Activated CD4-positive, alpha-beta T cell treated with anti-CD3 and anti-CD28 coated beads for 1 hour (primary cell): ENCODE measurements around the gene VWA1.

Experiments used
- DNase-seq: peaks from one replicate; pipeline ENCODE4 v3.0.0-alpha.2; 2020

The VWA1 gene

GRCh38 chr1:1489231-1489630 lies 53.7 kb downstream of the VWA1 start:
- no peak for DNase-seq

GRCh38 chr1:1489861-1490260 lies 54.4 kb downstream of the VWA1 start:
- no peak for DNase-seq

DNA sequence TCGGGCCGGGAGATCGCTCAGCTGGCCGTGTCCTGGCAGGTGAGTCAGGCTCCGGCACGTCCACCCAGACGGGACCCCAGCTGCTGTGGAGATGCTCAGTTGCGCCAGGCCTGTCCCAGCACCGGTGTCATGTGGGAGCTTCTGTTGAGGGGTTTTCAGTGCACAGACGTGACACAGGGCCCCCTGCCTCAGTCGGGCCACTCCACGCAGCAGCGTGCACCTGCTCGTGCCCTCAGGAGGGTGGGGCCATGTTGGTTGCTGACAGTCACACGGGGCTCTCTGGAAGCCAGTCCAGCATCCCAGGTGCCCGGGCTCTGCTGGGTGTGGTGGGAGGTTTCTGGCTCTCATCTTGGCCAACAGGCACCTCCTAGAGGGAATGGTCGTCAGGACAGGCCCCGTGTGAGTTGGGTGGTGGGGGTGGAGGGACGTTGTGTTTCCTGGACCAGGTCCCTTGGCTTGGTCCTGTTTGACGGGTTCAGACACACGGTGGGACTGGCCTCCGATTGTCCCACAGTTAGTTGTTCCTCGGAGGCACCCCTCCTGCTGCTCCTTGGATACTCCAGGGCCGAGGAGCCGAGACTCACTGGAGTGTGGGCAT lies 55.2 kb downstream of the VWA1 start:
- DNase-seq: no peak

DNA sequence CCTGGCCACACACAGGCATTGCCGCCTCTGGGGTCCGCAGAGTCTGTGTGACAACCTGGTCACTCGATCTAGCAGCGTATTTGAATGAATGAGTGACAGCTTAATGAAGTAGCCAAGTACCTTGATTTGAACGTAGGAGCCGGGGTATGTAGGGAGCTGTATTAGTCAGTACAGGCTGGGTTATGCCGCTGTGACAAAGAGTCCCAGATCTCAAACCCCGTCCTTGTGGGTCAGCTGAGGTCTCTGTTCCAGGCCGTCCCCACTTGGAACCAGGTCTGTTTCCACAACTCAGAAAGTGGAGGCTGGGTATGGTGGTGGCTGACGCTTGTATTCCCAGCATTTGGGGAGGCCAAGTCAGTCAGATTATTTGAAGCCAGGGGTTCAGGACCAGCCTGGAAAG lies 56.1 kb downstream of the VWA1 start:
- no peak for DNase-seq
